Measurements from ENCODE around the gene TSPAN3.

The TSPAN3 gene

DNA sequence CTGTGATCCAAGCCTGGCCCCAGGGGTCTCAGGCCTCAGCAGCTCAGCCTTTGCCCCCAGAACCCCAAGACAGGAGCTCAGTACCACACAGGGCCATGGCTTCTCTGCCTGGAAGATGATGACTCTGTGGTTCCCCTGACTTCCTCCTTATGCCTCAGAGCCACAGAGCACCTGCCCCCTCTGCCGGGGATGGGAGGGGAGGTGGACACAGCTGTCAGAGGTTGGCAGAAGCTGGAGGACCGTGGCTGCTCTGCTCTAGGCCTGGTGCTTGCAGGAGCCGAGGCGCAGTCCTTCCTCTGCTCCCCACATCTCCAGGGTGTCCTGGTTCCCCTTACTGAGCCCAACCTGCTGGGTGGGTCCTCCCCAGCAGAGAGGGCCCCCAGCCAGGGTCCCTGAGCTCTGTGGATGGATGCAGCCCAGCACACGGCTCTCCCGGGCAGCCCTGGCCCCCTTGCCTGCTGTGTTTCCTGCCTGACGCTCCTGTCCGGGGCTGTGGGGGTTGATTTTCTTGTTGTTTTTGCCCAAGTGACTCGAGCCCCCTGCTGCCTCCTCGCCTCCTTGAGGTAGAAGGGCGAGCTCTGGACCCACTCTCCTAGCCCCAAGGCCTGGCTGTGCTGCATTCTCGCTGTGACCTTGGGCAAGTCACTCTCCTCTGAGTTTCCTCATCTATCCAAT is 39.4 kb downstream of the TSPAN3 start:
- no peak overlapping the region for H3K4me3 ChIP-seq (replicated peaks; ENCODE audit: low read depth, low read length)
- DNase-seq (ENCODE audit: low read depth) = no peak
- TF ChIP-seq, protein P1, sequence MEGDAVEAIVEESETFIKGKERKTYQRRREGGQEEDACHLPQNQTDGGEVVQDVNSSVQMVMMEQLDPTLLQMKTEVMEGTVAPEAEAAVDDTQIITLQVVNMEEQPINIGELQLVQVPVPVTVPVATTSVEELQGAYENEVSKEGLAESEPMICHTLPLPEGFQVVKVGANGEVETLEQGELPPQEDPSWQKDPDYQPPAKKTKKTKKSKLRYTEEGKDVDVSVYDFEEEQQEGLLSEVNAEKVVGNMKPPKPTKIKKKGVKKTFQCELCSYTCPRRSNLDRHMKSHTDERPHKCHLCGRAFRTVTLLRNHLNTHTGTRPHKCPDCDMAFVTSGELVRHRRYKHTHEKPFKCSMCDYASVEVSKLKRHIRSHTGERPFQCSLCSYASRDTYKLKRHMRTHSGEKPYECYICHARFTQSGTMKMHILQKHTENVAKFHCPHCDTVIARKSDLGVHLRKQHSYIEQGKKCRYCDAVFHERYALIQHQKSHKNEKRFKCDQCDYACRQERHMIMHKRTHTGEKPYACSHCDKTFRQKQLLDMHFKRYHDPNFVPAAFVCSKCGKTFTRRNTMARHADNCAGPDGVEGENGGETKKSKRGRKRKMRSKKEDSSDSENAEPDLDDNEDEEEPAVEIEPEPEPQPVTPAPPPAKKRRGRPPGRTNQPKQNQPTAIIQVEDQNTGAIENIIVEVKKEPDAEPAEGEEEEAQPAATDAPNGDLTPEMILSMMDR (IDR thresholded peaks at IDR 0.05; ENCODE audit: low read length, missing control alignments) = no peak

DNA sequence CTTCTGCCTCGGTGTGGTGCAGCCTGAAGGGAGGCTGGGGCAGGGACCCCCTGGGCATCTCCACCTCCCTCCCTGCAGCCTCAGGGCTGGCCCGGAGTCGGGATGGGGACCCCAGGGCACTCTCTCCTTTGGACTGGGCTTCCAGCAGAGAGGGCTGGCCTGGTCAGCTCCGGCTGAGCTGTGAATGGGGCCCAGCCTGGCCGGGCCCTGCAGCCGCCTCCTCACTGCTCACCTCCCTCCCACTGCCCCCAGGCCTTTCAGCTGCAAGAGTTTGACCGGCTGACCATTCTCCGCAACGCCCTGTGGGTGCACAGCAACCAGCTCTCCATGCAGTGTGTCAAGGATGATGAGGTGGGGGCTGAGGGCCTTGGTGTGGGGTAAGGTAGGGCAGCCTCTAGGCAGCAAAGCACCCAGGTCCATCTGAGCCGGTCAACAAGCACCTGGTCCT is 40.0 kb downstream of the TSPAN3 start:
- H3K4me3 ChIP-seq (replicated peaks; ENCODE audit: low read depth, low read length) = no peak overlapping the region
- DNase-seq (ENCODE audit: low read depth) = no peak
- TF ChIP-seq, protein P1 (IDR thresholded peaks at IDR 0.05; ENCODE audit: low read length, missing control alignments) = no peak

DNA sequence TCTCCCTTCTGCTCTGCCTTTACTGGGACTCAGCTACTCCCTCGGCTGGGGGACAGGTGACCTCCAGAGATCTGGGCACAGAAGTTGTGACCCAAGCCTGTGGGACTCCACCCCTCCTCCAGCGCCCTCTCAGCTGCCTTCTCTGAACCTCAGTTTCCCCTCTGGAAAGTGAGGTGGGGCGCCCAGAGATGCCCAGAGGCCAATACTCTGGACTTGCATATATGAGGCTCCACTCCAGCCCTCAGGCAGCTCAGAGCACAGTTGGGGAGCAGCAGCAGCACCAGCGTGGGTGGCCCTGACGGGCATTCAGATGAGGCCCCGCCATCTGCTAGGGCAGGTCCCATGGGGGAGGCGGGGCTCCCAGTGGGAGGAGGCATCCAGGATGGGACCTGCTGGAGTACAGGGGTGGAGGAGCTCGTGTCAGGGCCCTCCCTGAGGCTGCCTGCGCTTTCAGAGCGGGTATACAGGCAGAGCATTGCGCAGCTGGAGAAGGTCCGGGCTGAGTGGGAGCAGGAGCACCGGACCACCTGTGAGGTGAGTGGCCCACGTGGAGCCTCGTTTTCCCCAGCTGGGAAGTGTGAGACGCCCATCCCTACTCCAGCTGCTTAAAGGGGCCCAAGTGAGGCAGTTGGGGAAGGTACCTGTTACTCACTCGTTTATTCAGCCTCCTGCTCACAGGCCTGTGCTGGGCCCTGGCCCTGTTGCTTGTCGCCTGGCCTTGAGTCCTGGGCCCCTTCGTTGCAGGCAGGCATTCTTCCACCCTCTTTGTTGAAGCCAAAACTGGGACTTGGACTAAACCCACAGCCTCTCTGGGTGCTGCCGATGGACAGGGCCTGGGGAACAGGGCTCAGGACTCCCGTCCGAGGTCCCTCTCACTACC is 40.6 kb downstream of the TSPAN3 start:
- TF ChIP-seq, protein P1 (IDR thresholded peaks at IDR 0.05; ENCODE audit: low read length, missing control alignments) = no peak
- no peak for DNase-seq (ENCODE audit: low read depth)
- H3K4me3 ChIP-seq (replicated peaks; ENCODE audit: low read depth, low read length) = no peak overlapping the region

DNA sequence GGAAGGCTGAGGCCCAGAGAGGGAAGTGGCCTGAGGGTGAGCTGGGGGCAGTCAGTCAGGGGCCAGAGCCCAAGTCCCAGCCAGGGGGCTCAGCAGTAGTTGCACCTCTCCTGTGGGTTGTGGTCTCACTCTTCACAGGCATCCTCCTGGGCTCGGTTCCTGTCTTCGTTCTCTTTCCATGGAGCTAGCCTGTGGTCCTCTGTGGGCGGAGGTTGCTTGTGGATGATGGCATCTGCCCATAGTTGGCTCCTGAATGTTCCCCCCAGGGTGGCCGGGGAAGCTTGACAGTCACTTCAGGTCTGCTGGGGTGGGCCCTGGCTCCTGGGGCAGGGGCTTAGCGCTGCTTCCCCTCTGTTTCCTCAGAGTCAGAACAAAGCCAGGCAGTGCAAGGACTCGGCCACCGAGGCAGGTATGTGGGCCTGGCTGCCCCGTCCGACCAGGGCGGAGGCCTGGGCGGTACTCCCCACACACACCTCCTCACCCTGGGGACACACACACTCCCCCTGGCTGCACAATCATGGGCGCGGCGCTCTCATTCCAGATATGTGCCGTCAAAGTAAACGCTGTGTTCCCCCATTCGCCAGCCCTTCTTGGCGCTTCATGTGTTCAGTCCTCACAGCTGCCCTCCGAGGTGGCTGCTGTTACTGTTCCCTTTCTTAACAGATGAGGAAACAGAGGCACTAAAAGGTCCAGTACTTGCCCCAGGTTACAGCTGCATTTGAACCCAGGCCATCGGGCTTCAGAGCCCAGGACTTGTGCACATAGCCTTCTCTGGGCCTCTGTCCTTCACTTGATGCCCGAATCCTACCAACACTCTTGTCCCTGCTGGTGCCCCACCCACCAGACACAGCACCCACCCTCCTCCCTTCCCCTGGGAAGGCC is 41.5 kb downstream of the TSPAN3 start:
- no peak for DNase-seq (ENCODE audit: low read depth)
- TF ChIP-seq, protein P1 (IDR thresholded peaks at IDR 0.05; ENCODE audit: low read length, missing control alignments) = no peak
- H3K4me3 ChIP-seq (replicated peaks; ENCODE audit: low read depth, low read length) = no peak overlapping the region

DNA sequence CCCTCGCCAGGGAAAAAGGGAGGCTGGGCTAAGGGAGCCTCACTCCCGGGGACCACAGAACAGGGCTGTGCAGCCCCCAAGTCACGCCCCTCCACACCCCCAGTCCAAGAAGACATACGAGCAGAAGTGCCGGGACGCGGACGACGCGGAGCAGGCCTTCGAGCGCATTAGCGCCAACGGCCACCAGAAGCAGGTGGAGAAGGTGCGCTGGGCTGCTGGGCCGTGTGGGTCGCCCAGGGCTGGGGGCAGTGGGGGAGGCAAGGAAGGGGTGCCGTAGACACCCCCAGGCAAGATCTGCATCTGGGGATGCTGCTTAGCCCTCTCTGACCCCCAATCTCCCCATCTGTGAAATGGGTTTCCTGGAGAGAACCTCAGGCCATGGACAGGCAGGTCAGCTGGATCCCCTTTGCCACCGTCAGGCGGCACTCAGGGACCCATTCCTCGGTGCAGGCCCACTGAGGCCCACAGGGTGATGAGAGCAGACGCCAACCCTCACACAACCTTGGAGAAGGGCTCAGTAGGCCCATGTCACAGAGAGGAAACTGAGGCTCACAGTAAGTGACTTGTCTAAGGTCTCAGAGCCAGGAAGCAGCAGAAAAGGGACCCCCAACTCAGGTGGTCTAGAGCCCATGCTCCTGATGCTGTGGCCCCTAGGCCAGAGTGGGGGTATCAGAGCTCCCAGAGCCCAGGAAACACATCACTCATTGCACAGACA is 42.3 kb downstream of the TSPAN3 start:
- H3K4me3 ChIP-seq (replicated peaks; ENCODE audit: low read depth, low read length) = peak overlapping the region; percentile 37
- TF ChIP-seq, protein P1 (IDR thresholded peaks at IDR 0.05; ENCODE audit: low read length, missing control alignments) = no peak
- no peak for DNase-seq (ENCODE audit: low read depth)

All from fibroblast of pulmonary artery (primary cell).